HepG2 (cell line): ENCODE measurements around the gene RNMT. TPM values are rescaled to one million over a fixed set of nuclear protein-coding genes. Genes with fewer than 3 reads are reported as not detected.

Experiments used
- NBN ChIP-seq: fragments of 450-650 bp; conservative IDR thresholded peaks from 2 replicates; pipeline ENCODE4 v1.6.1; 2017
- TARDBP ChIP-seq: sonication (generic); formaldehyde crosslinking; IDR thresholded peaks from 2 replicates; pipeline ENCODE4 v1.8.0; 2022; ENCODE audit warnings: mild to moderate bottlenecking, missing genetic modification reagents
- TRIM24 ChIP-seq: sonication (generic); formaldehyde crosslinking; IDR thresholded peaks from 2 replicates; pipeline ENCODE4 v1.8.0; 2022; ENCODE audit warnings: mild to moderate bottlenecking, missing genetic modification reagents
- YEATS2 ChIP-seq: sonication (generic); formaldehyde crosslinking; IDR thresholded peaks from 2 replicates; pipeline ENCODE4 v1.4.0; 2020; ENCODE audit warnings: missing genetic modification reagents, borderline replicate concordance
- YEATS4 ChIP-seq: sonication (generic); formaldehyde crosslinking; IDR thresholded peaks from 2 replicates; pipeline ENCODE4 v1.4.0; 2020; ENCODE audit warnings: missing genetic modification reagents, borderline replicate concordance
- ZNF12 ChIP-seq: sonication (generic); formaldehyde crosslinking; IDR thresholded peaks from 2 replicates; pipeline ENCODE4 v1.5.0; 2020; ENCODE audit warnings: missing genetic modification reagents
- ZNF121 ChIP-seq: sonication (generic); formaldehyde crosslinking; IDR thresholded peaks from 2 replicates; pipeline ENCODE4 v1.5.0; 2020; ENCODE audit warnings: mild to moderate bottlenecking, missing genetic modification reagents
- ZNF207 ChIP-seq: fragments of 450-650 bp; IDR thresholded peaks from 2 replicates; pipeline ENCODE4 v1.6.1; 2016; ENCODE audit warnings: antibody characterized with exemption, borderline replicate concordance
- ZNF562 ChIP-seq: sonication (generic); formaldehyde crosslinking; IDR thresholded peaks from 2 replicates; pipeline ENCODE4 v1.8.0; 2022; ENCODE audit warnings: missing genetic modification reagents, borderline replicate concordance
- polyA plus RNA-seq, 8 experiments: library from polyadenylated mRNA; depleted of rRNA in 3 of 8; stranded (reverse) in 7 of 8; unstranded in 1 of 8; fragments of >200 nt; fragmentation: Illumina TruSeq in 4 of 8; extraction: Trizol in 4 of 8; gene quantifications; 2 replicates each; pipeline versions ENCODE4 v1.2.1 to v1.2.3, GENCODE V29; 2011 to 2016; ENCODE audit warnings: low read depth in 4 of 8, missing spikeins in 1 of 8, mixed read lengths in 1 of 8; ENCODE audit not compliant: insufficient read depth in 1 of 8
- total RNA-seq, 5 experiments: library from RNA; depleted of rRNA; stranded (reverse); fragments of >200 nt; fragmentation: Illumina TruSeq; extraction: Trizol; gene quantifications; 2 replicates each; pipeline ENCODE4 v1.2.3, GENCODE V29; 2016; ENCODE audit warnings: low read depth in 1 of 5
- TF ChIP-seq, protein P1 (sequence below): sonication (generic); formaldehyde crosslinking; IDR thresholded peaks from 2 replicates; pipeline ENCODE4 v1.4.0; 2020; ENCODE audit warnings: missing genetic modification reagents, borderline replicate concordance
- TF ChIP-seq, protein P2 (sequence below): sonication (generic); formaldehyde crosslinking; IDR thresholded peaks from 2 replicates; pipeline ENCODE4 v1.4.0; 2020; ENCODE audit warnings: low read depth, missing genetic modification reagents

Gene RNMT
- total and polyA plus RNA-seq, 2 of the 13 experiments (the other 11 are each of a cell fraction or from before 2014, with no cell fraction given), result 22.9 to 24.4 TPM

DNA sequence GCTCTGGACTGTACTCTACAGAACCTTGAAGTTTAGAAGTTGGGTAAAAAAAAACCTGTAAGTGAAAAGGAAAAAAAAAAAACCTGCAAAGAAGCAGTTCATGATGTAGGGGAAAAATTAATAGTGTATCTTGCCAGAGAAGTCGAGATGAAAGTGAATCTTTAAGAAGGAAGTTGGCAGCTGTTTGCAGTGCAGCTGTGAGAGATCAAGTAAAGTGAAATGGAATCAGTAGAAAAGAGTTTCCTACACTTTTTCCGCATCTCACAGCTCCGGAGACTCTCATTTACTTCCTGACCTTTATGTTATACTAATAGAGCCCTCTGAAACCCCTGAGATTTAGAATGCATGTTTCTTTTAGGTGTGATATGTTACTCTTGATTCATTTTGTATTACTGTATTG, 19.2 kb downstream of the RNMT start (continued):
- no peak for TF ChIP-seq YEATS2 (CRISPR knock-in tag)
- no peak for TF ChIP-seq ZNF12 (CRISPR knock-in tag)
- no peak for TF ChIP-seq ZNF562 (CRISPR knock-in tag)
- TF ChIP-seq YEATS4 (CRISPR knock-in tag), result no peak
- TF ChIP-seq, protein P1, sequence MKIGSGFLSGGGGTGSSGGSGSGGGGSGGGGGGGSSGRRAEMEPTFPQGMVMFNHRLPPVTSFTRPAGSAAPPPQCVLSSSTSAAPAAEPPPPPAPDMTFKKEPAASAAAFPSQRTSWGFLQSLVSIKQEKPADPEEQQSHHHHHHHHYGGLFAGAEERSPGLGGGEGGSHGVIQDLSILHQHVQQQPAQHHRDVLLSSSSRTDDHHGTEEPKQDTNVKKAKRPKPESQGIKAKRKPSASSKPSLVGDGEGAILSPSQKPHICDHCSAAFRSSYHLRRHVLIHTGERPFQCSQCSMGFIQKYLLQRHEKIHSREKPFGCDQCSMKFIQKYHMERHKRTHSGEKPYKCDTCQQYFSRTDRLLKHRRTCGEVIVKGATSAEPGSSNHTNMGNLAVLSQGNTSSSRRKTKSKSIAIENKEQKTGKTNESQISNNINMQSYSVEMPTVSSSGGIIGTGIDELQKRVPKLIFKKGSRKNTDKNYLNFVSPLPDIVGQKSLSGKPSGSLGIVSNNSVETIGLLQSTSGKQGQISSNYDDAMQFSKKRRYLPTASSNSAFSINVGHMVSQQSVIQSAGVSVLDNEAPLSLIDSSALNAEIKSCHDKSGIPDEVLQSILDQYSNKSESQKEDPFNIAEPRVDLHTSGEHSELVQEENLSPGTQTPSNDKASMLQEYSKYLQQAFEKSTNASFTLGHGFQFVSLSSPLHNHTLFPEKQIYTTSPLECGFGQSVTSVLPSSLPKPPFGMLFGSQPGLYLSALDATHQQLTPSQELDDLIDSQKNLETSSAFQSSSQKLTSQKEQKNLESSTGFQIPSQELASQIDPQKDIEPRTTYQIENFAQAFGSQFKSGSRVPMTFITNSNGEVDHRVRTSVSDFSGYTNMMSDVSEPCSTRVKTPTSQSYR, result no peak
- no peak for TF ChIP-seq ZNF207
- TF ChIP-seq NBN, result no peak
- TF ChIP-seq, protein P2, sequence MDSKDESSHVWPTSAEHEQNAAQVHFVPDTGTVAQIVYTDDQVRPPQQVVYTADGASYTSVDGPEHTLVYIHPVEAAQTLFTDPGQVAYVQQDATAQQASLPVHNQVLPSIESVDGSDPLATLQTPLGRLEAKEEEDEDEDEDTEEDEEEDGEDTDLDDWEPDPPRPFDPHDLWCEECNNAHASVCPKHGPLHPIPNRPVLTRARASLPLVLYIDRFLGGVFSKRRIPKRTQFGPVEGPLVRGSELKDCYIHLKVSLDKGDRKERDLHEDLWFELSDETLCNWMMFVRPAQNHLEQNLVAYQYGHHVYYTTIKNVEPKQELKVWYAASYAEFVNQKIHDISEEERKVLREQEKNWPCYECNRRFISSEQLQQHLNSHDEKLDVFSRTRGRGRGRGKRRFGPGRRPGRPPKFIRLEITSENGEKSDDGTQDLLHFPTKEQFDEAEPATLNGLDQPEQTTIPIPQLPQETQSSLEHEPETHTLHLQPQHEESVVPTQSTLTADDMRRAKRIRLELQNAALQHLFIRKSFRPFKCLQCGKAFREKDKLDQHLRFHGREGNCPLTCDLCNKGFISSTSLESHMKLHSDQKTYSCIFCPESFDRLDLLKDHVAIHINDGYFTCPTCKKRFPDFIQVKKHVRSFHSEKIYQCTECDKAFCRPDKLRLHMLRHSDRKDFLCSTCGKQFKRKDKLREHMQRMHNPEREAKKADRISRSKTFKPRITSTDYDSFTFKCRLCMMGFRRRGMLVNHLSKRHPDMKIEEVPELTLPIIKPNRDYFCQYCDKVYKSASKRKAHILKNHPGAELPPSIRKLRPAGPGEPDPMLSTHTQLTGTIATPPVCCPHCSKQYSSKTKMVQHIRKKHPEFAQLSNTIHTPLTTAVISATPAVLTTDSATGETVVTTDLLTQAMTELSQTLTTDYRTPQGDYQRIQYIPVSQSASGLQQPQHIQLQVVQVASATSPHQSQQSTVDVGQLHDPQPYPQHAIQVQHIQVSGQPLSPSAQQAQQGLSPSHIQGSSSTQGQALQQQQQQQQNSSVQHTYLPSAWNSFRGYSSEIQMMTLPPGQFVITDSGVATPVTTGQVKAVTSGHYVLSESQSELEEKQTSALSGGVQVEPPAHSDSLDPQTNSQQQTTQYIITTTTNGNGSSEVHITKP (CRISPR knock-in tag), result no peak
- no peak for TF ChIP-seq TARDBP (CRISPR knock-in tag)
- no peak for TF ChIP-seq ZNF121 (CRISPR knock-in tag)
- no peak for TF ChIP-seq TRIM24 (CRISPR knock-in tag)
